OCI-LY3 (cell line): ENCODE results near the gene PLA2G4A.

Experiments
- H2AFZ ChIP-seq: fragments of 200-600, 300-600 bp; shearing (Covaris generic); 2 replicates; pipeline ENCODE4 v1.6.0; 2014; ENCODE audit warnings: antibody characterized with exemption, low read depth, low read length
- H3K27ac ChIP-seq: fragments of 200-600, 300-600 bp; sonication (generic); 2 replicates; pipeline ENCODE4 v1.5.1; 2014; ENCODE audit warnings: mild to moderate bottlenecking, low read length, moderate library complexity, mixed read lengths
- H3K27me3 ChIP-seq: fragments of 200-600, 300-600 bp; sonication (generic); 2 replicates; pipeline ENCODE4 v1.6.1; 2014; ENCODE audit warnings: low read depth, low read length, mixed read lengths
- H3K36me3 ChIP-seq: fragments of 200-600, 300-600 bp; sonication (generic); replicated peaks from 2 replicates; pipeline ENCODE3; 2014; ENCODE audit warnings: low read depth, low read length, mixed read lengths
- H3K4me1 ChIP-seq: fragments of 300-600, 200-600 bp; sonication (generic); 2 replicates; pipeline ENCODE4 v1.6.1; 2014; ENCODE audit warnings: low read length, mixed read lengths
- H3K4me2 ChIP-seq: fragments of 200-600, 300-600 bp; sonication (generic); 2 replicates; pipeline ENCODE4 v1.6.1; 2014; ENCODE audit warnings: low read length, mixed read lengths
- H3K4me3 ChIP-seq: fragments of 300-600, 200-600 bp; sonication (generic); 2 replicates; pipeline ENCODE4 v1.5.1; 2014; ENCODE audit warnings: antibody characterized with exemption, mild to moderate bottlenecking, low read length, moderate library complexity
- H3K79me2 ChIP-seq: fragments of 300-600, 200-600 bp; shearing (Covaris generic); 2 replicates; pipeline ENCODE4 v1.6.1; 2014; ENCODE audit warnings: mild to moderate bottlenecking, low read length, mixed read lengths
- H3K9ac ChIP-seq: fragments of 300-600, 200-600 bp; shearing (Covaris generic); 2 replicates; pipeline ENCODE4 v1.6.0; 2014; ENCODE audit warnings: mild to moderate bottlenecking, low read length, moderate library complexity
- H3K9me3 ChIP-seq: fragments of 200-600, 300-600 bp; shearing (Covaris generic); 2 replicates; pipeline ENCODE4 v1.6.1; 2014; ENCODE audit warnings: low read length, mixed read lengths; ENCODE audit not compliant: insufficient read depth
- H4K20me1 ChIP-seq: fragments of 200-600, 300-600 bp; sonication (generic); 2 replicates; pipeline ENCODE4 v1.6.1; 2016; ENCODE audit warnings: low read length, mixed read lengths; ENCODE audit not compliant: insufficient read depth
- CTCF ChIP-seq: fragments of 200-600, 300-600 bp; sonication (generic); IDR thresholded peaks from 2 replicates; pipeline ENCODE4 v1.5.1; 2014; ENCODE audit warnings: antibody characterized with exemption, low read length, low read depth
- EZH2phosphoT487 ChIP-seq: fragments of 200-600 bp; shearing (Covaris generic); IDR thresholded peaks from 2 replicates; pipeline ENCODE4 v1.6.1; 2018; ENCODE audit warnings: antibody characterized with exemption, mixed run types, low read depth

The PLA2G4A gene

DNA sequence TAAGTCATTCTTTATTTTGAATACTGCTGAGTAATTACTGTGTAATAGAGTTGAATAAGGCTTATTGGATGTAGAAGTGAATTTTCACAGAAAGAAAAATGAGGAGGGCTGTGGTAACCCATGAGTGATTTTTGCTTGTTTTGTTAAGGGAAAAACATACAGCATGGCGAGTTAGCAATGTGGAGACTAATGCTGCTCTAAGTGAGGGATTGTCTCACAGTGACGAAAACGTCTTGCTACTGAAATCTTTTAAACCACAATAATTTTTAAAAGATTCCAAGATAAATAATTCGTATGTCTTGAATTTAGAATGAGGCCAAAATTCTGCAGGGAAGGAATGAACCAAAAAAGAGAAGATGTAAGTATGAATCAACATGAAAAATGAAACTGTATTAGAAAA, 16.2 kb upstream of the PLA2G4A start:
- no peak overlapping the region for H3K27ac ChIP-seq
- H4K20me1 ChIP-seq: no peaks in the 10 kb centered on the region
- H3K9me3 ChIP-seq: no peaks in the 10 kb centered on the region
- no peak for TF ChIP-seq CTCF
- TF ChIP-seq EZH2phosphoT487: no peak
- no peak overlapping the region for H2AFZ ChIP-seq
- no peak overlapping the region for H3K9ac ChIP-seq
- H3K79me2 ChIP-seq: no peaks in the 10 kb centered on the region
- no peaks in the 10 kb centered on the region for H3K36me3 ChIP-seq
- no peak overlapping the region for H3K4me3 ChIP-seq
- H3K4me2 ChIP-seq: peak overlapping the region; percentile 2
- H3K4me1 ChIP-seq: peaks cover 19% of the 10 kb centered on the region
- H3K27me3 ChIP-seq: no peaks in the 10 kb centered on the region

GRCh38 chr1:186813420-186813819, 15.3 kb upstream of the PLA2G4A start:
- H3K4me2 ChIP-seq: no peak overlapping the region
- no peaks in the 10 kb centered on the region for H3K36me3 ChIP-seq
- peaks cover 27% of the 10 kb centered on the region for H3K4me1 ChIP-seq
- no peaks in the 10 kb centered on the region for H4K20me1 ChIP-seq
- no peak for TF ChIP-seq CTCF
- no peak for TF ChIP-seq EZH2phosphoT487
- H2AFZ ChIP-seq: no peak overlapping the region
- H3K79me2 ChIP-seq: no peaks in the 10 kb centered on the region
- H3K27me3 ChIP-seq: no peaks in the 10 kb centered on the region
- H3K4me3 ChIP-seq: no peak overlapping the region
- H3K9me3 ChIP-seq: no peaks in the 10 kb centered on the region
- H3K27ac ChIP-seq: no peak overlapping the region
- H3K9ac ChIP-seq: no peak overlapping the region

DNA sequence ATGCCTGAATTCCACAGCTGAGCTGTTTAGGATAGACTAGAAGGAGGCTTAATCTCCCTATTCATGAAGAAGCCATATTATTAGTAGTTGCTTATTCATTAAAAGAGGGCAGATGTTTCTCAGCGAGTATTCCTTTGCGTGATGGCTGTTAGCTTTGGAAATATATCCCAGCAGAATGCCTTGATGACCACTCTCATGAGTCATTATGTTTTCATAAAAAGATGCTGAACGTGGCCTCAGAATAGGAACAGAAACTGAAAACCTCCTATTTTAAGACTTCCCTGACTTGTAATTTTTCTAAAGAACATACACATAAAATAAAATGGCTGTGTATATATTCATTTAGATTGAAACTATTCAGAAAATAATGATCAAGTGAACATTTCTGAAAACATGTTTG, 9.6 kb upstream of the PLA2G4A start:
- H3K4me1 ChIP-seq: peaks cover 32% of the 10 kb centered on the region
- no peak for TF ChIP-seq EZH2phosphoT487
- no peak for TF ChIP-seq CTCF
- no peaks in the 10 kb centered on the region for H3K9me3 ChIP-seq
- H4K20me1 ChIP-seq: no peaks in the 10 kb centered on the region
- peak overlapping the region; percentile 80 for H3K27ac ChIP-seq
- H2AFZ ChIP-seq: 0 out of 2 replicates have a peak overlapping the region, but pooled peaks have one; percentile 3
- H3K4me3 ChIP-seq: peak overlapping the region; percentile 54
- H3K27me3 ChIP-seq: no peaks in the 10 kb centered on the region
- peak overlapping the region; percentile 67 for H3K4me2 ChIP-seq
- peak overlapping the region; percentile 32; the same call in 1 of the 2 replicates for H3K9ac ChIP-seq
- H3K79me2 ChIP-seq: no peaks in the 10 kb centered on the region
- H3K36me3 ChIP-seq: no peaks in the 10 kb centered on the region

- peak overlapping the region; percentile 32; the same call in 1 of the 2 replicates for H3K9ac ChIP-seq
- peaks cover 32% of the 10 kb centered on the region for H3K4me1 ChIP-seq
- H3K9me3 ChIP-seq: no peaks in the 10 kb centered on the region
- no peaks in the 10 kb centered on the region for H3K79me2 ChIP-seq
- peak overlapping the region; percentile 67 for H3K4me2 ChIP-seq
- peak overlapping the region; percentile 80 for H3K27ac ChIP-seq
- 0 out of 2 replicates have a peak overlapping the region, but pooled peaks have one; percentile 3 for H2AFZ ChIP-seq
- H3K36me3 ChIP-seq: no peaks in the 10 kb centered on the region
- TF ChIP-seq EZH2phosphoT487: no peak
- no peak for TF ChIP-seq CTCF
- H3K27me3 ChIP-seq: no peaks in the 10 kb centered on the region
- peak overlapping the region; percentile 54 for H3K4me3 ChIP-seq
- no peaks in the 10 kb centered on the region for H4K20me1 ChIP-seq
Observed at GRCh38 chr1:186819563-186819962, 9.2 kb upstream of the PLA2G4A start.
